GM06990 (cell line): ENCODE results near the gene EGFL8.
A peak's percentile ranks its signal among the peaks of the same experiment; 100 is the strongest.

Source experiments
- DNase-seq: peaks from one replicate; pipeline ENCODE4 v3.0.0-alpha.2; 2011; ENCODE audit not compliant: insufficient read length; ENCODE audit errors: extremely low read depth
- H3K27me3 ChIP-seq: replicated peaks from 2 replicates; pipeline ENCODE4 v1.6.0; 2011; ENCODE audit warnings: low read length; ENCODE audit not compliant: control insufficient read depth, insufficient read depth
- H3K36me3 ChIP-seq: 2 replicates; pipeline ENCODE4 v1.5.1; 2011; ENCODE audit warnings: low read length; ENCODE audit not compliant: control insufficient read depth, insufficient read depth
- H3K4me3 ChIP-seq: replicated peaks from 2 replicates; pipeline ENCODE4 v1.5.1; 2011; ENCODE audit warnings: low read depth, mild to moderate bottlenecking, control low read depth, low read length
- TF ChIP-seq, protein P1 (sequence below): IDR thresholded peaks from 2 replicates; pipeline ENCODE4 v1.5.1; 2011; ENCODE audit warnings: low read length, control low read depth, mild to moderate bottlenecking, inconsistent platforms; ENCODE audit not compliant: insufficient read depth, poor library complexity, severe bottlenecking

EGFL8 gene

GRCh38 chr6:32146687-32147086 is 17.7 kb upstream of the EGFL8 start:
- no peak for DNase-seq
- Histone ChIP-seq H3K27me3 (peaks cover 1% of the 10 kb centered on the region), H3K36me3 (no peaks in the 10 kb centered on the region), H3K4me3 (no peak overlapping the region)
- TF ChIP-seq, protein P1, sequence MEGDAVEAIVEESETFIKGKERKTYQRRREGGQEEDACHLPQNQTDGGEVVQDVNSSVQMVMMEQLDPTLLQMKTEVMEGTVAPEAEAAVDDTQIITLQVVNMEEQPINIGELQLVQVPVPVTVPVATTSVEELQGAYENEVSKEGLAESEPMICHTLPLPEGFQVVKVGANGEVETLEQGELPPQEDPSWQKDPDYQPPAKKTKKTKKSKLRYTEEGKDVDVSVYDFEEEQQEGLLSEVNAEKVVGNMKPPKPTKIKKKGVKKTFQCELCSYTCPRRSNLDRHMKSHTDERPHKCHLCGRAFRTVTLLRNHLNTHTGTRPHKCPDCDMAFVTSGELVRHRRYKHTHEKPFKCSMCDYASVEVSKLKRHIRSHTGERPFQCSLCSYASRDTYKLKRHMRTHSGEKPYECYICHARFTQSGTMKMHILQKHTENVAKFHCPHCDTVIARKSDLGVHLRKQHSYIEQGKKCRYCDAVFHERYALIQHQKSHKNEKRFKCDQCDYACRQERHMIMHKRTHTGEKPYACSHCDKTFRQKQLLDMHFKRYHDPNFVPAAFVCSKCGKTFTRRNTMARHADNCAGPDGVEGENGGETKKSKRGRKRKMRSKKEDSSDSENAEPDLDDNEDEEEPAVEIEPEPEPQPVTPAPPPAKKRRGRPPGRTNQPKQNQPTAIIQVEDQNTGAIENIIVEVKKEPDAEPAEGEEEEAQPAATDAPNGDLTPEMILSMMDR: no peak

- Histone ChIP-seq H3K4me3 (no peak overlapping the region), H3K36me3 (no peaks in the 10 kb centered on the region), H3K27me3 (peaks cover 1% of the 10 kb centered on the region)
- DNase-seq: no peak
- TF ChIP-seq, protein P1: no peak
These were observed 16.8 kb upstream of the EGFL8 start for GRCh38 chr6:32147401-32148132.

GRCh38 chr6:32148289-32149091 is 15.9 kb upstream of the EGFL8 start:
- Histone ChIP-seq H3K27me3 (peaks cover 1% of the 10 kb centered on the region), H3K36me3 (no peaks in the 10 kb centered on the region), H3K4me3 (no peak overlapping the region)
- TF ChIP-seq, protein P1: peak; percentile 6
- DNase-seq: no peak

- DNase-seq: no peak
- TF ChIP-seq, protein P1: no peak
- Histone ChIP-seq H3K4me3 (no peak overlapping the region), H3K27me3 (peaks cover 1% of the 10 kb centered on the region), H3K36me3 (no peaks in the 10 kb centered on the region)
These were observed 15.2 kb upstream of the EGFL8 start for GRCh38 chr6:32149092-32149755.

DNA sequence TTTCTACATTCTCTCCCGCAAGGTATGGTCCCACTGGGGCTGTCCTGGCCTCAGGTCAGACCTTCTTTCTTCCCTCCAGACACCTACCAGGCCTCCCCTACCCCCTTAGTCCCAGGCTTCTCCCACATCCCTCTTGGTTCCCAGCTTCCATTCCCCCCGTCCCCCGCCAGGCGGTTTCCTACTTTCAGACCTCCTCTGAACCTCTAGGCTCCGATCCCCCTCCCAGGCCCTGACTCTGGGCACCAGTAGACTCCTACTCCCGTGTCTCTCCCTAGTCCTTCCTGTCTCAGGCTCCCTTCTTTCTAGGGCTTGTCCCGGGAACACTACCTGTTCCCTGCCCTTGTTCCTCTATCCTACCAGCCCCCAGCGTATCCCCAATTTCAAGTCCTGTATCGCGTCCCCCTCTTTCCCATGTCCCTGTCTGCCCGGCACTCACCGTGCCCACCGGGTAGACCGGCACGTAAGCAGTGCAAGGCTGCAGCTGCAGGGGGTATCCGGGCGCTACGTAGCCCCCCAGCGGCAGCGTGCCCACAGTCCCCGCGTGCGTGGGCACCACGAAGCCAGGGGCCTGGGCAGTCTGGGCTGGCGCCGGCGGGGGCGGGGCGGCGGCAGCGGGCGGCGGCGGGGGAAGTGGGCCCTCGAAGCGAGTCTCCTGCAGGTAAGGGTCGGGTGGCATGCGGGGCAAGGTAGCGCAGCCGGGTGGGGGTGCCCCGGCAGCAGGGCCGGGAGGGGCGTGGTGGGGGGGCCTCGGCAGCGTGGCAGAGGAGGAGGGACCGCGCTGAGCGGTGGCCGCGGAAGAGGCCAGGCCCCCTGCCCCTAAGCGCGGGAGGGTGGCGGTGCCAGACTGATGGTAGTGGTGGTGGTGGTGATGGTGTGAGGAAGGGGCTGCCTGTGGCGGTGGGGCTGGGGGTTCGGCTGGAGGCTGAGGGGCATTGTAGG is 14.2 kb upstream of the EGFL8 start:
- H3K36me3 ChIP-seq: no peaks in the 10 kb centered on the region
- H3K27me3 ChIP-seq: peaks cover 1% of the 10 kb centered on the region
- TF ChIP-seq, protein P1: no peak
- no peak for DNase-seq
- H3K4me3 ChIP-seq: no peak overlapping the region
